GM21619 (cell line): ENCODE results near the gene NDUFA5.

Experiments
- ATAC-seq: cut with Tn5 transposase; IDR thresholded peaks from one replicate; pipeline ENCODE4 v1.9.1; 2021; ENCODE audit not compliant: unreplicated experiment

NDUFA5 gene

GRCh38 chr7:123522066-123522465 is 35.6 kb downstream of the NDUFA5 start:
- ATAC-seq: no peak

GRCh38 chr7:123505221-123505620 is 52.4 kb downstream of the NDUFA5 start:
- ATAC-seq: no peak

GRCh38 chr7:123502201-123502600 is 55.4 kb downstream of the NDUFA5 start:
- no peak for ATAC-seq

- ATAC-seq: no peak
Observed at GRCh38 chr7:123500878-123501489, 56.6 kb downstream of the NDUFA5 start.

GRCh38 chr7:123499211-123499970 is 58.2 kb downstream of the NDUFA5 start:
- ATAC-seq: no peak

GRCh38 chr7:123498601-123499000 is 59.0 kb downstream of the NDUFA5 start:
- no peak for ATAC-seq

GRCh38 chr7:123498031-123498430 is 59.6 kb downstream of the NDUFA5 start:
- no peak for ATAC-seq

- ATAC-seq: peak; percentile 63
Observed at GRCh38 chr7:123494193-123494796, 63.3 kb downstream of the NDUFA5 start.

- ATAC-seq: peak; percentile 74
Observed at GRCh38 chr7:123492485-123492884, 65.1 kb downstream of the NDUFA5 start.
